NCI-H1694 (cell line): ENCODE measurements around the gene PPP1R1B.

Source experiments
- DNase-seq: peaks from one replicate; lab custom pipeline; 2025; lab: John Stamatoyannopoulos, UW

Gene PPP1R1B

GRCh38 chr17:39684369-39685192 is 57.8 kb downstream of the PPP1R1B start:
- no peak for DNase-seq
